Cortex of kidney (tissue), 1 donor: ENCODE results near the gene DNAJC22.

ENCODE experiments used
- DNase-seq: peaks from one replicate; lab custom pipeline; 2025; lab: John Stamatoyannopoulos, UW

DNAJC22 gene

GRCh38 chr12:49345051-49345824 lies 1.4 kb upstream of the DNAJC22 start:
- no peak for DNase-seq

GRCh38 chr12:49345825-49346658 lies 646 bp upstream of the DNAJC22 start:
- no peak for DNase-seq

- peak; percentile 53 for DNase-seq
Observed at GRCh38 chr12:49347311-49348193, 864 bp downstream of the DNAJC22 start.

- DNase-seq, result no peak
Observed at GRCh38 chr12:49348781-49349180, 2.1 kb downstream of the DNAJC22 start.

GRCh38 chr12:49349266-49349665 lies 2.6 kb downstream of the DNAJC22 start:
- no peak for DNase-seq

- no peak for DNase-seq
Observed at GRCh38 chr12:49352351-49352750, 5.7 kb downstream of the DNAJC22 start.

GRCh38 chr12:49355913-49356312 lies 9.2 kb downstream of the DNAJC22 start:
- no peak for DNase-seq

GRCh38 chr12:49357103-49357678 lies 10.5 kb downstream of the DNAJC22 start:
- DNase-seq, result no peak

GRCh38 chr12:49358483-49359141 lies 11.9 kb downstream of the DNAJC22 start:
- no peak for DNase-seq

- DNase-seq, result no peak
Observed at GRCh38 chr12:49359671-49360070, 13.0 kb downstream of the DNAJC22 start.

- no peak for DNase-seq
Observed at GRCh38 chr12:49362077-49362476, 15.4 kb downstream of the DNAJC22 start.

GRCh38 chr12:49364989-49365388 lies 18.3 kb downstream of the DNAJC22 start:
- no peak for DNase-seq

- no peak for DNase-seq
Observed at GRCh38 chr12:49365542-49365941, 18.9 kb downstream of the DNAJC22 start.

- DNase-seq, result no peak
Observed at GRCh38 chr12:49366096-49366651, 19.5 kb downstream of the DNAJC22 start.

- DNase-seq, result no peak
Observed at GRCh38 chr12:49366652-49367380, 20.1 kb downstream of the DNAJC22 start.

- DNase-seq, result no peak
Observed at GRCh38 chr12:49367381-49368239, 20.9 kb downstream of the DNAJC22 start, which contains the start of gene SPATS2. Gene SPATS2 (plus strand): TSS chr12:49367462. CDS start chr12:49461013, 93,551 bp downstream.

GRCh38 chr12:49368240-49368600 lies 21.5 kb downstream of the DNAJC22 start:
- no peak for DNase-seq

- no peak for DNase-seq
Observed at GRCh38 chr12:49369411-49370145, 22.9 kb downstream of the DNAJC22 start.

GRCh38 chr12:49370539-49370938 lies 23.9 kb downstream of the DNAJC22 start:
- DNase-seq, result no peak
